Tibial nerve (tissue), 4 donors: ENCODE data around the gene ANKRD27. TPM values are rescaled to one million over a fixed set of nuclear protein-coding genes. Genes with fewer than 3 reads are reported as not detected.

Experiments
- DNase-seq, 2 donors: peaks; one replicate each; pipeline ENCODE4 v3.0.0-alpha.2; 2019; ENCODE audit warnings: low spot score in 2 of 2
- H3K27ac ChIP-seq, 4 donors: fragments of 200-600 bp; sonication (generic) in 3 of 4; one replicate each; pipeline ENCODE4 v1.5.1; 2017 to 2019; ENCODE audit warnings: mild to moderate bottlenecking in 1 of 4
- H3K27me3 ChIP-seq, 2 donors: fragments of 200-600 bp; sonication (generic) in 1 of 2; one replicate each; pipeline versions ENCODE4 v1.5.1 to v1.6.0; 2017 to 2019
- H3K36me3 ChIP-seq, 3 donors: fragments of 200-600 bp; sonication (generic); one replicate each; pipeline ENCODE4 v1.5.1; 2018 to 2019
- H3K4me1 ChIP-seq, 4 donors: fragments of 200-600 bp; sonication (generic) in 3 of 4; one replicate each; pipeline ENCODE4 v1.5.1; 2017 to 2019
- H3K4me3 ChIP-seq, 4 donors: fragments of 200-600 bp; sonication (generic) in 3 of 4; one replicate each; pipeline ENCODE4 v1.5.1; 2017 to 2019; ENCODE audit warnings: mild to moderate bottlenecking in 1 of 4, moderate library complexity in 1 of 4
- H3K9me3 ChIP-seq, 4 donors: fragments of 200-600 bp; sonication (generic) in 3 of 4; one replicate each; pipeline ENCODE4 v1.5.1; 2017 to 2019
- EP300 ChIP-seq, 2 donors: sonication (generic); formaldehyde crosslinking; IDR thresholded peaks; one replicate each; pipeline ENCODE4 v1.6.1; 2017; ENCODE audit warnings: antibody characterized with exemption in 2 of 2, mild to moderate bottlenecking in 1 of 2
- POLR2A ChIP-seq, 2 donors: fragments of 450-650 bp; IDR thresholded peaks; one replicate each; pipeline ENCODE4 v1.6.1; 2017; ENCODE audit warnings: antibody characterized with exemption in 2 of 2, mild to moderate bottlenecking in 2 of 2, moderate library complexity in 2 of 2
- WGBS, 2 donors: methylation state at CpG; one replicate each; pipeline ENCODE4 v1.1.5; 2018; 5-methylcytosine and 5-hydroxymethylcytosine counted together
- total RNA-seq, 4 donors: library from RNA; depleted of rRNA; stranded (reverse); fragments of >200 nt; gene quantifications; one replicate each; pipeline ENCODE4 v1.1.0, GENCODE V29; 2016
- TF ChIP-seq, protein P1 (sequence below), 5 experiments: fragments of 200-600 bp in 3 of 5; fragments of 450-650 bp in 2 of 5; sonication (generic) in 3 of 5; IDR thresholded peaks; one replicate each; pipeline ENCODE4 v1.5.1; 2016 to 2019; ENCODE audit warnings: antibody characterized with exemption in 5 of 5, mild to moderate bottlenecking in 3 of 5, moderate library complexity in 2 of 5

Gene ANKRD27
- total RNA-seq, 4 donors from 2014 or later, result 13.7 to 28.6 (median 23.5) TPM

DNA sequence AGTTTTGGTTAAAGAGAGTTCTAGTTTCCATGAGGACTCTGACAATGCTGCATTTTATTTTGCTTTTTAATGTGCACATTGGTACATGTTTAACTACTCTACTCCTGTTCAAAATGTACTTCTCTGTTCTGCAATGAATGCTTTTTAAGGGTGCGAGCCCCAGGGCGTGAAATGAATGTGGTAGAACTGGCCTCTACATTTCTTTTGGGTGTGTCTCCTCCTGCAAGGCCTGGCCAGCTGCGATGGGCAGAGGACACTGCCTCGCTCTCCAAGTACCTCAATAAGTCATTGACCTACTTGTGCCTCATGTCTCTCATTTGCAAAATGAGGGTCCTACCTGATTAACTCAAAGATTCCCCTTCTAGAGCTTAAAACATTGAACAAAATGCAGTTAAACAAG lies 7.3 kb upstream of the ANKRD27 start:
- WGBS, 2 donors, result 79 to 82% methylated on average over 4 of the region's 4 CpGs
- DNase-seq, result no peak
- peaks cover 0 to 9% (median 0%) of the 10 kb centered on the region in 3 donors for H3K36me3 ChIP-seq
- no peaks in the 10 kb centered on the region for H3K4me1 ChIP-seq
- TF ChIP-seq, protein P1, sequence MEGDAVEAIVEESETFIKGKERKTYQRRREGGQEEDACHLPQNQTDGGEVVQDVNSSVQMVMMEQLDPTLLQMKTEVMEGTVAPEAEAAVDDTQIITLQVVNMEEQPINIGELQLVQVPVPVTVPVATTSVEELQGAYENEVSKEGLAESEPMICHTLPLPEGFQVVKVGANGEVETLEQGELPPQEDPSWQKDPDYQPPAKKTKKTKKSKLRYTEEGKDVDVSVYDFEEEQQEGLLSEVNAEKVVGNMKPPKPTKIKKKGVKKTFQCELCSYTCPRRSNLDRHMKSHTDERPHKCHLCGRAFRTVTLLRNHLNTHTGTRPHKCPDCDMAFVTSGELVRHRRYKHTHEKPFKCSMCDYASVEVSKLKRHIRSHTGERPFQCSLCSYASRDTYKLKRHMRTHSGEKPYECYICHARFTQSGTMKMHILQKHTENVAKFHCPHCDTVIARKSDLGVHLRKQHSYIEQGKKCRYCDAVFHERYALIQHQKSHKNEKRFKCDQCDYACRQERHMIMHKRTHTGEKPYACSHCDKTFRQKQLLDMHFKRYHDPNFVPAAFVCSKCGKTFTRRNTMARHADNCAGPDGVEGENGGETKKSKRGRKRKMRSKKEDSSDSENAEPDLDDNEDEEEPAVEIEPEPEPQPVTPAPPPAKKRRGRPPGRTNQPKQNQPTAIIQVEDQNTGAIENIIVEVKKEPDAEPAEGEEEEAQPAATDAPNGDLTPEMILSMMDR (IDR thresholded peaks at IDR 0.05), result no peak
- TF ChIP-seq EP300 (IDR thresholded peaks at IDR 0.05) (no peak), POLR2A (IDR thresholded peaks at IDR 0.05) (no peak)
- no peak overlapping the region for H3K4me3 ChIP-seq
- H3K9me3 ChIP-seq, result no peaks in the 10 kb centered on the region
- H3K27ac ChIP-seq, result no peak overlapping the region
- H3K27me3 ChIP-seq, result peaks cover 0 to 4% of the 10 kb centered on the region in 2 donors

DNA sequence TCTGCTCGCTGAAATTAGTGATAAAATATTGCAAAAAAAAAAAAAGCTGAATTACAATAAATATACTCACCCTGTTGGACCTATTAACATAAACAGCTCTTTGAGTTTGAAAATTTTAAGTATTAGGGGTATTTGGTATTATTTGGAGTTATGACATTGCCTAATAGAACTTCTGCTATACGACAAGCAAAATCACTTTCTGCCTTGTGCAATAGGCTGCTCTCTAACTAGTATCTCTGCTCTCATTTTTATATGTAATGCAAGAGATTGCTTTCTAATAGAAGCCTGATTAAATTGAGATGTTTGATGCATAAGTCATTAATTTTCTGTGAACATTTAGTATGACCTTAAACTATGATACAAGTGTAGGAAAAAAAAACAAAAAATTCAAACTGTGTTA lies 6.0 kb upstream of the ANKRD27 start:
- no peaks in the 10 kb centered on the region for H3K36me3 ChIP-seq
- peaks cover 0 to 11% (median 0%) of the 10 kb centered on the region in 4 donors for H3K4me1 ChIP-seq
- peaks cover 3 to 16% of the 10 kb centered on the region in 2 donors for H3K27me3 ChIP-seq
- WGBS, 2 donors, result 82 to 87% methylated on average over 2 of the region's 2 CpGs
- H3K27ac ChIP-seq, result no peak overlapping the region
- TF ChIP-seq, protein P1 (IDR thresholded peaks at IDR 0.05), result no peak
- TF ChIP-seq EP300 (IDR thresholded peaks at IDR 0.05) (no peak), POLR2A (IDR thresholded peaks at IDR 0.05) (no peak)
- DNase-seq, result no peak
- H3K9me3 ChIP-seq, result no peaks in the 10 kb centered on the region
- no peak overlapping the region for H3K4me3 ChIP-seq

DNA sequence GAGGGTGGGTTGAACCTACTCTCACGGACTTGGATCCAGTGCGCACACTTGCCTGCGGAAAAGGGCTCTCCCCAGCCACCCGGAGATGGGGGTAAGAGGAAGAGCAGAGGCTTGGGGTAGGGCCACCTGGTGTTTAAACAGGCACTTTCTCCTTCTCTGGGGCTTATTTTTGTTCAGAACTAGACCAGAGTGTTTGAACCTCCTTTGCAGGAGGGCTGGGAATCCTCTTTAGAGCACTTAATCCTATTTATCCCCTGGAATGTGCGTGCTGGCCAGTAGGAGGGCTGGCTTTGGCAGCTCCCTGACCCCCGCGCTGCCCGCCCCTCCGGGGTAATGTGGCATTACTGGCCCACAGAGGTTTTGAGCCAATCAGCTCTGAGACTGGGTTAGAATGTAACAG lies 2.7 kb upstream of the ANKRD27 start:
- H3K27me3 ChIP-seq, result peaks cover 3 to 19% of the 10 kb centered on the region in 2 donors
- no peaks in the 10 kb centered on the region for H3K36me3 ChIP-seq
- TF ChIP-seq EP300 (IDR thresholded peaks at IDR 0.05), result no peak
- no peak for TF ChIP-seq POLR2A (IDR thresholded peaks at IDR 0.05)
- TF ChIP-seq, protein P1 (IDR thresholded peaks at IDR 0.05), result no peak
- peaks cover 0 to 32% (median 6%) of the 10 kb centered on the region in 4 donors for H3K4me1 ChIP-seq
- H3K27ac ChIP-seq, result no peak overlapping the region
- no peaks in the 10 kb centered on the region for H3K9me3 ChIP-seq
- no peak overlapping the region for H3K4me3 ChIP-seq
- 37 to 63% methylated on average over 9 of the region's 9 CpGs for WGBS, 2 donors
- no peak for DNase-seq

DNA sequence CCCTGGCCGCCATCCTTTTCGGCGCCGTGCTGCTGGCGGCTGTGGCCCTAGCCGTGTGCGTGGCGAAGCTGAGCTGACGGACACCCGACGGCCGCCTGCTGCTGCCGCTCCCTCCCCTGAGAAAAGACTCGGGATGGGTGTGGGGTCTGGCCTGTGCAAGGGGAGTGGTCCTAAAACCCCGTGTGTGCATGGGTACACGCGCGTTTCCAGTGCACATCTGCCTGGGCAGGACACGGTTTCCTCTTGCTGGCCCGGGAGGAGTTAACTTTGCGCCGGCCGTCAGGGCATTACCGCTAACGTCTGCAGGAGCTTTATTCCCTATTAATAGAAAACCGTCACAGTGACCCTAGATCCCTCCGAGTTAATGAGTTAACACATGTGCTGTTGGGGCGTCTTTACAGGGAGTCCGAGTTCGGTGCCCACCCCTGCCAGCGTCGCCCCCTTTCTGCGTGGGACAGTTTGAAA lies 1.9 kb upstream of the ANKRD27 start:
- TF ChIP-seq EP300 (IDR thresholded peaks at IDR 0.05), result no peak
- TF ChIP-seq, protein P1 (IDR thresholded peaks at IDR 0.05), result no peak
- no peak for TF ChIP-seq POLR2A (IDR thresholded peaks at IDR 0.05)
- no peaks in the 10 kb centered on the region for H3K36me3 ChIP-seq
- DNase-seq, result no peak
- peaks cover 3 to 19% of the 10 kb centered on the region in 2 donors for H3K27me3 ChIP-seq
- H3K4me3 ChIP-seq, result peak overlapping the region in 1 of 4 donors; percentile 95
- H3K9me3 ChIP-seq, result no peaks in the 10 kb centered on the region
- WGBS, 2 donors, result 26 to 28% methylated on average over 16 to 31 of the region's 33 CpGs
- H3K27ac ChIP-seq, result no peak overlapping the region
- peaks cover 0 to 39% (median 6%) of the 10 kb centered on the region in 4 donors for H3K4me1 ChIP-seq

DNA sequence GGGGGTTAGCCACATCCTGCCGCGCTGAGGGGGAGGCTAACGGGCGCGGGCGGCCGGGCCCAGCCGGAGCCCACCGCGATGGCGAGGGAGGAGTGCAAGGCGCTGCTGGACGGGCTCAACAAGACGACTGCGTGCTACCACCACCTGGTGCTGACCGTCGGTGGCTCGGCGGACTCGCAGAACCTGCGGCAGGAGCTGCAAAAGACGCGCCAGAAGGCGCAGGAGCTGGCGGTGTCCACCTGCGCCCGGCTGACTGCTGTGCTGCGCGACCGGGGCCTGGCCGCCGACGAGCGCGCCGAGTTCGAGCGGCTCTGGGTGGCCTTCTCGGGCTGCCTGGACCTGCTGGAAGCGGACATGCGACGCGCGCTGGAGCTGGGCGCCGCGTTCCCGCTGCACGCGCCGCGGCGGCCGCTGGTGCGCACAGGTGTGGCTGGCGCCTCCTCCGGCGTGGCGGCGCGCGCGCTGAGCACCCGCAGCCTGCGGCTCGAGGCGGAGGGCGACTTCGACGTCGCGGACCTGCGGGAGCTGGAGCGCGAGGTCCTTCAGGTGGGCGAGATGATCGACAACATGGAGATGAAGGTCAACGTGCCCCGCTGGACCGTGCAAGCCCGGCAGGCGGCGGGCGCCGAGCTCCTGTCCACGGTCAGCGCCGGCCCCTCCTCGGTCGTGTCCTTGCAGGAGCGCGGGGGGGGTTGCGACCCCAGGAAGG lies 1.4 kb upstream of the ANKRD27 start:
- Histone ChIP-seq H3K9me3 (no peaks in the 10 kb centered on the region), H3K27me3 (peaks cover 3 to 19% of the 10 kb centered on the region in 2 donors), H3K4me3 (peak overlapping the region; percentile 61 to 98 (median 92)), H3K27ac (no peak overlapping the region), H3K4me1 (peaks cover 0 to 42% (median 6%) of the 10 kb centered on the region in 4 donors), H3K36me3 (no peaks in the 10 kb centered on the region)
- TF ChIP-seq POLR2A (IDR thresholded peaks at IDR 0.05), result no peak
- TF ChIP-seq, protein P1 (IDR thresholded peaks at IDR 0.05), result no peak
- no peak for TF ChIP-seq EP300 (IDR thresholded peaks at IDR 0.05)
- 6% methylated on average over 31 to 37 of the region's 93 CpGs for WGBS, 2 donors
- no peak for DNase-seq
